ENCODE results near the gene FNDC7.

The FNDC7 gene

DNA sequence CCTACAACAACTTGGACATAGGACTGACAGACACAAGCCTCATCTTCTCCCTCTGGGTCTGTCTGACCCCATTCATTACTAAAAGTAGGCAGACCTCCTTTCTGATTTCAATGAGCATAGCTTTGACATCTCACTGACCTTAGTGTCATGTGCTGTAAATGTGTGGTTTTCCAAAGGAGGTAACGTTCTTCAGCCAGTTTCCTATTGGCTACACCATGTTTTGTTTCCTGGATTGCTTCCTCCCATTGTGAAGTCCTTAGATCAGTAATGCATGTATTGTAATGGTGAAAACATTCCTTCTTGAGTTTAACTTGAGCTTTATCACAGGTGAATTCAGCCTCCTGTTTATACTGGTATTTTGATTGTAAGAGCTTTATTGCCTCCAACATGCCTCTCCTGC, 54.4 kb downstream of the FNDC7 start:
- Histone ChIP-seq H3K4ac (ENCODE audit: low read length) (no peak overlapping the region), H3K9ac (ENCODE audit: low read depth, low read length, poor library complexity) (no peak overlapping the region)
- no CpG with 5 or more reads among the region's 1 CpG for WGBS, 2 donors (ENCODE audit: extremely low coverage in 2 of 2, insufficient read length in 2 of 2, insufficient replicate concordance in 1 of 2)

DNA sequence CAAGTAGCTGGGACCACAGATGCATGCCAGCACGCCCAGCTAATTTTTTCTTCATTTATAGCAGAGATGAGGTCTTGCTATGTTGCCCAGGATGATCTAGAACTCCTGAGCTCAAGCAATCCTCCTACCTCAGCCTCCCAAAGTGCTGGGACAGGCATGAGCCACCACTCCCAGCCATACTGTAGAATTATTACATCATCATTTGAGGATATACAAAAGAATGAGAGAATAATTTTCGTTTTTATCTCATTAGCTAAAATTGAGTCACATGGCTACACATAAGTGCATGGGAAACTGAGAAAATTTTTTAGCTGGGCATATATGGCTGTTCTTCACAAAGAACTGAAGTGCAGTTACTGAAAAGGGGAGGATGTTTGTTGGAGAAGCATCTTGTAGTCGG, 55.0 kb downstream of the FNDC7 start:
- Histone ChIP-seq H2BK120ac (ENCODE audit: low read depth, low read length) (no peak overlapping the region), H2BK5ac (ENCODE audit: low read length) (no peak overlapping the region), H3K18ac (ENCODE audit: low read length) (no peak overlapping the region), H3K23ac (ENCODE audit: low read depth, low read length, poor library complexity) (no peak overlapping the region), H2BK15ac (ENCODE audit: low read length) (no peak overlapping the region), H3K4me2 (ENCODE audit: insufficient read depth, low read length, poor library complexity, severe bottlenecking) (no peak overlapping the region), H3K4me3 (ENCODE audit: low read length in 2 of 2) (no peak overlapping the region), H3K9ac (ENCODE audit: low read depth, low read length, poor library complexity) (no peak overlapping the region), H4K91ac (ENCODE audit: low read depth, low read length, poor library complexity) (no peak overlapping the region), H3K79me1 (ENCODE audit: low read depth, low read length) (no peaks in the 10 kb centered on the region), H3K9me3 (replicated peaks in 1 of 2; ENCODE audit: control insufficient read depth in 2 of 2, insufficient read depth in 1 of 2, low read depth in 1 of 2, low read length in 2 of 2) (no peaks in the 10 kb centered on the region), H3K27me3 (ENCODE audit: control insufficient read depth in 3 of 3, insufficient read depth in 3 of 3, low read depth in 1 of 3, low read length in 3 of 3) (no peaks in the 10 kb centered on the region), H2AFZ (ENCODE audit: low read length) (no peak overlapping the region), H2BK12ac (ENCODE audit: low read length) (no peak overlapping the region), H3K36me3 (replicated peaks in 1 of 2; ENCODE audit: control insufficient read depth in 2 of 2, insufficient read depth in 2 of 2, low read length in 2 of 2) (peaks cover 5 to 68% of the 10 kb centered on the region in 2 donors), H2AK5ac (ENCODE audit: low read depth, low read length) (no peak overlapping the region), H4K8ac (ENCODE audit: low read depth, low read length) (no peak overlapping the region), H3K27ac (replicated peaks; ENCODE audit: low read length) (no peak overlapping the region), H3K4me1 (ENCODE audit: control insufficient read depth in 2 of 2, insufficient read depth in 1 of 2, low read depth in 1 of 2, low read length in 2 of 2) (no peaks in the 10 kb centered on the region), H3K14ac (ENCODE audit: low read length) (no peak overlapping the region), H3K4ac (ENCODE audit: low read length) (no peak overlapping the region)
- no CpG with 5 or more reads among the region's 3 CpGs for WGBS, 2 donors (ENCODE audit: extremely low coverage in 2 of 2, insufficient read length in 2 of 2, insufficient replicate concordance in 1 of 2)
- DNase-seq (ENCODE audit: low spot score), result no peak

More for the DNA sequence above, 54.4 kb downstream of the FNDC7 start:
- no peak overlapping the region for H3K14ac ChIP-seq (ENCODE audit: low read length)
- H3K36me3 ChIP-seq (replicated peaks in 1 of 2; ENCODE audit: control insufficient read depth in 2 of 2, insufficient read depth in 2 of 2, low read length in 2 of 2), result peaks cover 6 to 71% of the 10 kb centered on the region in 2 donors
- H3K18ac ChIP-seq (ENCODE audit: low read length), result no peak overlapping the region
- H3K4me2 ChIP-seq (ENCODE audit: insufficient read depth, low read length, poor library complexity, severe bottlenecking), result no peak overlapping the region
- no peak overlapping the region for H2AFZ ChIP-seq (ENCODE audit: low read length)
- no peak overlapping the region for H4K91ac ChIP-seq (ENCODE audit: low read depth, low read length, poor library complexity)
- H4K8ac ChIP-seq (ENCODE audit: low read depth, low read length), result no peak overlapping the region
- H2AK5ac ChIP-seq (ENCODE audit: low read depth, low read length), result no peak overlapping the region
- H2BK120ac ChIP-seq (ENCODE audit: low read depth, low read length), result no peak overlapping the region
- H2BK5ac ChIP-seq (ENCODE audit: low read length), result no peak overlapping the region
- no peak for DNase-seq (ENCODE audit: low spot score)
- no peaks in the 10 kb centered on the region for H3K9me3 ChIP-seq (replicated peaks in 1 of 2; ENCODE audit: control insufficient read depth in 2 of 2, insufficient read depth in 1 of 2, low read depth in 1 of 2, low read length in 2 of 2)
- H3K23ac ChIP-seq (ENCODE audit: low read depth, low read length, poor library complexity), result no peak overlapping the region
- no peak overlapping the region for H2BK15ac ChIP-seq (ENCODE audit: low read length)
- H3K4me3 ChIP-seq (ENCODE audit: low read length in 2 of 2), result no peak overlapping the region
- H3K79me1 ChIP-seq (ENCODE audit: low read depth, low read length), result no peaks in the 10 kb centered on the region
- H3K27ac ChIP-seq (replicated peaks; ENCODE audit: low read length), result no peak overlapping the region
- no peak overlapping the region for H2BK12ac ChIP-seq (ENCODE audit: low read length)
- H3K4me1 ChIP-seq (ENCODE audit: control insufficient read depth in 2 of 2, insufficient read depth in 1 of 2, low read depth in 1 of 2, low read length in 2 of 2), result no peaks in the 10 kb centered on the region
- H3K27me3 ChIP-seq (ENCODE audit: control insufficient read depth in 3 of 3, insufficient read depth in 3 of 3, low read depth in 1 of 3, low read length in 3 of 3), result no peaks in the 10 kb centered on the region

DNA sequence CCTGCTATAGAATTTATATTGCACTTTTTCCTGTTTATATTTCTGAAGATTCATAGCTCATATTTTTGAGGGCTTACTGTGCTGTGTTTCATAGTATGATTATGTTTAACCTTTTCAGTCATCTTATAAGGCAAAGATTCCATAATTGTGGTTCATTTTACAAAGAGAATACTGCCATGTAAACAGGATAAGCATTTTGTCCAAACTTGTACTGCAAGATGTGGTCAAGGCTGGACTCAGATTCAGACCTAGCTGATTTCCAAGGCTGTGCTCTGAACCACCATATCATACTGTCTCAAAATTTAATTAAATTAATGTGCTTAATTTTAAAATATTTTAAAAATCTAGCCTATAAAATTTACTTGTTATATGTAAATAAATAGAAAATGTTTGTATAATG, 65.1 kb downstream of the FNDC7 start:
- Histone ChIP-seq H4K8ac (ENCODE audit: low read depth, low read length) (no peak overlapping the region), H3K4me1 (ENCODE audit: control insufficient read depth in 2 of 2, insufficient read depth in 1 of 2, low read depth in 1 of 2, low read length in 2 of 2) (no peaks in the 10 kb centered on the region), H3K27me3 (ENCODE audit: control insufficient read depth in 3 of 3, insufficient read depth in 3 of 3, low read depth in 1 of 3, low read length in 3 of 3) (no peaks in the 10 kb centered on the region), H3K9me3 (replicated peaks in 1 of 2; ENCODE audit: control insufficient read depth in 2 of 2, insufficient read depth in 1 of 2, low read depth in 1 of 2, low read length in 2 of 2) (peaks cover 0 to under 1% of the 10 kb centered on the region in 2 donors), H3K23ac (ENCODE audit: low read depth, low read length, poor library complexity) (no peak overlapping the region), H2BK5ac (ENCODE audit: low read length) (no peak overlapping the region), H2BK15ac (ENCODE audit: low read length) (no peak overlapping the region), H3K9ac (ENCODE audit: low read depth, low read length, poor library complexity) (no peak overlapping the region), H3K4ac (ENCODE audit: low read length) (no peak overlapping the region), H4K91ac (ENCODE audit: low read depth, low read length, poor library complexity) (no peak overlapping the region), H3K4me2 (ENCODE audit: insufficient read depth, low read length, poor library complexity, severe bottlenecking) (no peak overlapping the region), H2AK5ac (ENCODE audit: low read depth, low read length) (no peak overlapping the region), H3K36me3 (replicated peaks in 1 of 2; ENCODE audit: control insufficient read depth in 2 of 2, insufficient read depth in 2 of 2, low read length in 2 of 2) (peaks cover 8 to 97% of the 10 kb centered on the region in 2 donors), H3K4me3 (ENCODE audit: low read length in 2 of 2) (no peak overlapping the region), H2BK12ac (ENCODE audit: low read length) (no peak overlapping the region), H3K79me1 (ENCODE audit: low read depth, low read length) (no peaks in the 10 kb centered on the region), H3K18ac (ENCODE audit: low read length) (no peak overlapping the region), H3K14ac (ENCODE audit: low read length) (no peak overlapping the region), H2BK120ac (ENCODE audit: low read depth, low read length) (no peak overlapping the region), H3K27ac (replicated peaks; ENCODE audit: low read length) (no peak overlapping the region), H2AFZ (ENCODE audit: low read length) (no peak overlapping the region)
- no peak for DNase-seq (ENCODE audit: low spot score)

- Histone ChIP-seq H2AK5ac (ENCODE audit: low read depth, low read length) (no peak overlapping the region), H3K9ac (ENCODE audit: low read depth, low read length, poor library complexity) (no peak overlapping the region), H2BK15ac (ENCODE audit: low read length) (no peak overlapping the region), H4K8ac (ENCODE audit: low read depth, low read length) (no peak overlapping the region), H2BK5ac (ENCODE audit: low read length) (no peak overlapping the region), H3K4me1 (ENCODE audit: control insufficient read depth in 2 of 2, insufficient read depth in 1 of 2, low read depth in 1 of 2, low read length in 2 of 2) (no peaks in the 10 kb centered on the region), H2AFZ (ENCODE audit: low read length) (no peak overlapping the region), H3K4ac (ENCODE audit: low read length) (no peak overlapping the region), H3K4me2 (ENCODE audit: insufficient read depth, low read length, poor library complexity, severe bottlenecking) (no peak overlapping the region), H3K9me3 (replicated peaks in 1 of 2; ENCODE audit: control insufficient read depth in 2 of 2, insufficient read depth in 1 of 2, low read depth in 1 of 2, low read length in 2 of 2) (peaks cover 0 to 17% of the 10 kb centered on the region in 2 donors), H2BK12ac (ENCODE audit: low read length) (no peak overlapping the region), H3K27me3 (ENCODE audit: control insufficient read depth in 3 of 3, insufficient read depth in 3 of 3, low read depth in 1 of 3, low read length in 3 of 3) (no peaks in the 10 kb centered on the region), H3K36me3 (replicated peaks in 1 of 2; ENCODE audit: control insufficient read depth in 2 of 2, insufficient read depth in 2 of 2, low read length in 2 of 2) (peaks cover 6 to 97% of the 10 kb centered on the region in 2 donors), H3K14ac (ENCODE audit: low read length) (no peak overlapping the region), H3K18ac (ENCODE audit: low read length) (no peak overlapping the region), H4K91ac (ENCODE audit: low read depth, low read length, poor library complexity) (no peak overlapping the region), H3K23ac (ENCODE audit: low read depth, low read length, poor library complexity) (no peak overlapping the region), H2BK120ac (ENCODE audit: low read depth, low read length) (no peak overlapping the region), H3K27ac (replicated peaks; ENCODE audit: low read length) (no peak overlapping the region), H3K79me1 (ENCODE audit: low read depth, low read length) (no peaks in the 10 kb centered on the region), H3K4me3 (ENCODE audit: low read length in 2 of 2) (no peak overlapping the region)
- DNase-seq (ENCODE audit: low spot score), result no peak
Observed at GRCh38 chr1:108779455-108779854, 66.7 kb downstream of the FNDC7 start.

Measured in neuronal stem cell (in vitro differentiated cells).